Mesodermal cell (in vitro differentiated cells): ENCODE results near the gene TUT4.

Source experiments
- H3K27ac ChIP-seq: 2 replicates; pipeline ENCODE4 v1.7.0; 2013; ENCODE audit warnings: mild to moderate bottlenecking, low read depth, low read length, moderate library complexity; ENCODE audit not compliant: severe bottlenecking
- H3K36me3 ChIP-seq: 2 replicates; pipeline ENCODE4 v1.7.1; 2013; ENCODE audit warnings: mild to moderate bottlenecking, low read length, moderate library complexity; ENCODE audit not compliant: control insufficient read depth, insufficient read depth
- H3K4me1 ChIP-seq: one replicate; pipeline ENCODE4 v1.7.1; 2013; ENCODE audit warnings: mild to moderate bottlenecking, low read length; ENCODE audit not compliant: insufficient read depth, control insufficient read depth, poor library complexity, severe bottlenecking
- H3K4me3 ChIP-seq: 2 replicates; pipeline ENCODE4 v1.7.0; 2013; ENCODE audit warnings: low read length, control low read depth, mild to moderate bottlenecking; ENCODE audit not compliant: insufficient read depth, poor library complexity, severe bottlenecking; ENCODE audit errors: extremely low read depth
- H3K9me3 ChIP-seq: 2 replicates; pipeline ENCODE4 v1.7.1; 2013; ENCODE audit warnings: mild to moderate bottlenecking, low read length, moderate library complexity; ENCODE audit not compliant: control insufficient read depth
- WGBS, 2 experiments: methylation state at CpG; one replicate each; pipeline ENCODE4 v1.1.5; 2013; ENCODE audit warnings: missing lambda C conversion rate in 2 of 2; ENCODE audit not compliant: insufficient coverage in 2 of 2; 5-methylcytosine and 5-hydroxymethylcytosine counted together

TUT4 gene

DNA sequence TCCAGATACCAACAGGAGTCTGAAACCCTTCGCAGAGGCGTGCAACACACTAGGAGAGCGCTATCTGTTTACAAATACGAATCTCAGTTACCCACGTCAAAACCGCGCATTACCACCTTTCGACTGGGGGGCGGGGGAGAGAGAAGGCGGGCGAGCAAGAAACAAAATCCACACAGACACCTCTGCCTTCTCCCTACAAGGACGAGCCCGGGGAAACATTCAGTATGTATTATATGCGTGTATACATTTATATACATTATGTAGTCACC lies 722 bp downstream of the TUT4 start:
- WGBS, 2 experiments = 0% methylated on average over 2 of the region's 14 CpGs; no CpG with 5 or more reads in 1 of the 2 experiments
- Histone ChIP-seq H3K4me3 (peak overlapping the region; percentile 93), H3K9me3 (no peaks in the 10 kb centered on the region), H3K36me3 (no peaks in the 10 kb centered on the region), H3K27ac (peak overlapping the region; percentile 96), H3K4me1 (peaks cover 13% of the 10 kb centered on the region)

DNA sequence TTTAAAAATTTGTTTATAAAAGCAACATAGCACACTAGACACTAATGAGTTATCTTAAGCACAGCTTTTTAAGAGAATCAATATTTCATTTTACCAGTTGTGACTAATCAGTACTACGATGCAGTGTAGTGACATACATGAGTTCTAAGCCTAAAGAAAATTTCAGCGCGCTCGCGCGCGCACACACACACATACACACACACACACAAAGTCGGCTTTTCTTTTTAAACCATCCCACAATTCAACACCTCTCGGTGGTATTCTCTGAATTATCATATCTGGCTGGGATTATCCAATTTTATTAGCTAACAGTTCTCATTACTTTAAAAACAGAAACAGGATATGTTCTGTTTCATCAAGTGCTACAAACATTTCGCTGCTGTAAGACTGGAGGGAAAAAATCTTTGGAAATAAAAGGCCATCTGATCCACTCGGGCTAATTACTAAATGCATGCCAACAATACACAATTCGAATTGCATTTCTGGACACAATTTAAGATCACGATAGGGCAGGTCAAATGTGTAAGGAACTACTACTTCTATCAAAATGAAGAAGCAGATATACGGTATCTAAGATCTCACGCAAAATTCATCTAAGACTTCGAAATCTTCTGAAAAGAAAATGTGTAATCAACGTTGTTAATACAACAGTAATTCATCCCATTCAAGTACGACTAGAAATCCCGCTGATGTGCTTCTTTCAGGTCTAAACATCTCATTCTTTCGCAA lies 1.2 kb downstream of the TUT4 start:
- H3K27ac ChIP-seq = peak overlapping the region; percentile 96
- H3K4me1 ChIP-seq = peaks cover 13% of the 10 kb centered on the region
- 0 to 35% methylated on average over 4 to 9 of the region's 20 CpGs for WGBS, 2 experiments

DNA sequence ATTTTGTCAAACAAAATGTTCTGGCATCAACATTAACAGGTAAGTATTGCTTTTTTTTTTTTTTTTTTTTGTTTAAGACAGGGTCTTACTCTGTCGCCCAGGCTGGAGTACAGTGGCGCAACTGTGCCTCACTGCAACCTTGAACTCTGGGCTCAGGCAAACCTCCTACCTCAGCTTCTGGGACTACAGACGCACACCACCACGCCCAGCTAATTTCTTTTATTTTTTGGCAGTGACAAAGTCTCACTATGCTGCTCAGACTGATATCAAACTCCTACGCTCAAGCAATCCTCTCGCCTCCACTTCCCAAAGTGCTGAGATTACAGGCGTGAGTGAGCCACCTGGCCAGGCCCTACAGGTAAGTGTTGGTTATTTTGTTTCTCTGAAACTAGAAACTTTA lies 2.4 kb downstream of the TUT4 start:
- Histone ChIP-seq H3K36me3 (no peaks in the 10 kb centered on the region), H3K4me3 (no peak overlapping the region), H3K27ac (no peak overlapping the region), H3K9me3 (no peaks in the 10 kb centered on the region), H3K4me1 (peaks cover 12% of the 10 kb centered on the region)
- WGBS, 2 experiments = 96 to 97% methylated on average over 3 to 4 of the region's 7 CpGs

More for the DNA sequence above, 1.2 kb downstream of the TUT4 start:
- no peaks in the 10 kb centered on the region for H3K36me3 ChIP-seq
- peak overlapping the region; percentile 93 for H3K4me3 ChIP-seq
- H3K9me3 ChIP-seq = no peaks in the 10 kb centered on the region

DNA sequence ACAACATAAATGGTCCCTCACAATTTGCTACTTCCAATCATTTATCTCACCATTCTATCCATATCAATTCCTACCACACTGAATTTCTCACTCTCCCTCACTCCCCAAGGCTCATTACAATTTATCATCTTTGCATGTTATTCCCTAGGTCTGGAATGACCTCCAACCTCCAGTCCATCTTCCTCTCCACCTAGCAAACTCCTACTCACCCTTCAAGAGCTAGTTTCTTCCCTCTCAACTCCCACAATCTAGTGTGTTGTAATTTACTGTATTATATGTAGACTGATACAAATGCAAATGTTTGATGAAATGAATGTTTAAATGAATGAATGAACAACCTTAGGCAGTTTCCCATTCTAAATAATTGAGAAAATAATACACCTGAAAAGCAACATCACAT lies 3.6 kb downstream of the TUT4 start:
- H3K27ac ChIP-seq = no peak overlapping the region
- no peak overlapping the region for H3K4me3 ChIP-seq
- H3K9me3 ChIP-seq = peaks cover 10% of the 10 kb centered on the region
- H3K4me1 ChIP-seq = peaks cover under 1% of the 10 kb centered on the region
- H3K36me3 ChIP-seq = peaks cover 10% of the 10 kb centered on the region

DNA sequence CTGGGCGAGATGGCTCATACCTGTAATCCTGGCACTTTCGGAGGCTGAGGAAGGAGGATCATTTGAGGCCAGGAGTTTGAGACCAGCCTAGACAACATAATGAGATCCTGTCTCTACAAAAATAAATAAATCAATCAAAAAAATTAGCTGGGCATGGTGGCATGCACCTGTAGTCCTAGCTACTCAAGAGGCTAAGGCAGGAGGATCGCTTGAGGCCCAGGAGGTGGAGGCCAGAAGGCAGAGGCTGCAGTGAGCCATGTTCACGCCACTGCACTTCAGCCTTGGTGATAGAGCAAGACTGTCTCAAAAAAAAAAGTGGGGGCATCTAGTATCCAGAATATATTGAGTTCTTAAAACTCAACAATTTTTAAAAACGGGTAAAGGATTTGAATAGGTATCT lies 6.0 kb downstream of the TUT4 start:
- H3K9me3 ChIP-seq = peaks cover 18% of the 10 kb centered on the region
- H3K4me1 ChIP-seq = no peaks in the 10 kb centered on the region
- WGBS, 2 experiments = 92 to 100% methylated on average over 2 to 3 of the region's 5 CpGs
- H3K4me3 ChIP-seq = no peak overlapping the region
- peaks cover 23% of the 10 kb centered on the region for H3K36me3 ChIP-seq
- no peak overlapping the region for H3K27ac ChIP-seq

DNA sequence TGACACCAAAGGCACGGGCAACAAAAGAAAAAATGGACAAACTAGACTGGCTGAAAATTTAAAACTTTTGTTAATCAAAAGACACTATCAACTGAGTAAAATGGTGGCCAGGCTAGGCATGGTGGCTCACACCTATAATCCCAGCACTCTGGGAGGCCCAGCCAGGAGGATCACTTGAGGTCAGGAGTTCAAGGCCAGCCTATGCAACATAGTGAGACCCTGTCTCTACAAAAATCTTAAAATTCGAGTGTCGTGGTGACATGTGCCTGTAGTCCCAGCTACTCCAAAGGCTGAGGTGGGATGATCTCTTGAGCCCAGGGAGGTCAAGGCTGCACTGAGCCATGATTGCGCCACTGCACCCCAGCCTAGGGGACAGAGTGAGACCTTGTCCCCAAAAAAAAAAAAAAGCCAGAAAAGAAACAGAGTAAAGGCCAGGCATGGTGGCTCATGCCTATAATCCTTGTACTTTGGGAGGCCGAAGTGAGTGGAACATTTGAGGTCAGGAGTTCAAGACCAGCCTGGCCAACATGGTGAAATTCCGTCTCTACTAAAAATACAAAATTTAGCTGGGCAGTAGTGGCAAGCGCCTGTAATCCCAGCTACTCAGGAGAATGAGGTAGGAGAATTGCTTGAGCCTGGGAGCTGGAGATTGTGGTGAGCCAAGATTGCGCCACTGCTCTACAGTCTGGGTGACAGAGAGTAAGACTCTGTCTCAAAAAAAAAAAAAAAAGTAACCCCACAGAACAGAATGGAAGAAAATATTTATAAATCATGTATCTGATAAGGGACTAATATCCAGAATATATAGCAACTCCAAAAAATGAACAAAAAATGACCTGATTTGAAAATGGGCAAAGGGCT lies 8.0 kb downstream of the TUT4 start:
- peaks cover 25% of the 10 kb centered on the region for H3K9me3 ChIP-seq
- 88 to 96% methylated on average over 4 to 6 of the region's 8 CpGs for WGBS, 2 experiments

DNA sequence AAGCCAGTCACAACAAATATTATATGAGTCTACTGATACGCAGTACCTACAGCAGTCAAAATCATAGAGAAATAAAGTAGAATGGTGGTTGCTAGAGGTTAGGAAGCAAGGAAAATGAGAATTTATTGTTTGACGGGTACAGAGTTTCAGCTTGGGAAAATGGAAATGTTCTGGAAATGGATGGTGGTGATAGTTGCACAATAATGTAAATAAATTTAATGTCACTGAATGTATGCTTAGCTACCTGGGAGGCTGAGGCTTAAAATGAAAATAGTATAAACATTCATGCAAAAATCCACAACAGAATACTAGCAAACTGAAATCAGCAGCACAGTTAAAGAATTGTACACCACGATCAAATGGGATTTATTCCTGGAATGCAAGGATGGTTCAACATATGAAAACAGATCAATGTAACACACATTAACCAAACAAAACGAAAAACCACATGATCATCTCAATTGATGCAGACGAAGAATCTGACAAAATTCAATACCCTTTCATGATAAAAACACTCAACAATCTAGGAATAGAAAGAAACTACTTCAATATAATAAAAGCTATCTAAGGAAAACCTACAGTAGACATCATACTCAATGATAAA lies 10.7 kb downstream of the TUT4 start:
- Histone ChIP-seq H3K36me3 (peaks cover 23% of the 10 kb centered on the region), H3K27ac (no peak overlapping the region), H3K4me1 (no peaks in the 10 kb centered on the region), H3K9me3 (peaks cover 25% of the 10 kb centered on the region), H3K4me3 (no peak overlapping the region)
- WGBS, 2 experiments = 89 to 96% methylated on average over 3 to 4 of the region's 5 CpGs

More for the DNA sequence above, 8.0 kb downstream of the TUT4 start:
- Histone ChIP-seq H3K4me3 (no peak overlapping the region), H3K36me3 (peaks cover 23% of the 10 kb centered on the region), H3K27ac (no peak overlapping the region), H3K4me1 (no peaks in the 10 kb centered on the region)

DNA sequence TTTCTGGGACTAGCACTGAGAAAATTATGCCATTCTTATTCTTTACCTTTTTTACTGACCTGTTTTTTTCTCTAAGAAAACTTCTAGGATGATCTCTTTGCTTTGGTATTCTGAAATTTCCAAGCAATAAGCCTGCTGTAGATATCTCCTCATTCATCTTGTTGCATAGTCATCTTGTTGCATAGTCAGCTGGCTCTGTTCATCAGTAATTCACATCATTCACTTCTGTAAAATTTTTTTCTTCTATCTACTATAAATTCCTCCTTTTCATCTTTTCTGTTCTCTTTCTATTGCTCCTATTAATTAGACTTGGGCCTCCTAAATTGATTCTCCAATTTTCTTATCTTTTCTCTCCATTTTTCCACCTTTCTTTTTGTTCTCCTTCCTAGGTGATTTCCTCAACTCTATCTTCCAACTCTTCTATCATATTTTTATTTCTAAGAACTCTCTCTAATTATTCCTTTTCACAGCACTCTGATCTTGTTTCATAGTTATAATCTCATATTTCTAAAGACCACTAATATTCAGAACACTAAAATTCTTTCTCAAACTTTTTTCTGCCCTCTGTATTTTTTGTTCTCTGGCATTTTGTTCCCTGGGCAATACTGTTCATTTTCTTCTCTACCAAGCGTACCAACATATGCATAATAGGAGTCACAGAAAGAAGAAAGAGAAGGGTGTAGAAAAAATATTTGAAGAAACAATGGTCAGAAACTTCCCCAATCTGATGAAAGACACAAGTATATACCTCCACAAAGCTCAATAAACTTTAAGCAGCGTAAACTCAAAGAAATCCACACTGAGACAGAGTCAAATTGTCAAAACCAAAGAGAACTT lies 17.7 kb downstream of the TUT4 start:
- Histone ChIP-seq H3K4me3 (no peak overlapping the region), H3K9me3 (peaks cover 6% of the 10 kb centered on the region), H3K4me1 (no peaks in the 10 kb centered on the region), H3K36me3 (peaks cover 3% of the 10 kb centered on the region), H3K27ac (no peak overlapping the region)
- WGBS, 2 experiments = 100% methylated on average over 1 of the region's 2 CpGs

DNA sequence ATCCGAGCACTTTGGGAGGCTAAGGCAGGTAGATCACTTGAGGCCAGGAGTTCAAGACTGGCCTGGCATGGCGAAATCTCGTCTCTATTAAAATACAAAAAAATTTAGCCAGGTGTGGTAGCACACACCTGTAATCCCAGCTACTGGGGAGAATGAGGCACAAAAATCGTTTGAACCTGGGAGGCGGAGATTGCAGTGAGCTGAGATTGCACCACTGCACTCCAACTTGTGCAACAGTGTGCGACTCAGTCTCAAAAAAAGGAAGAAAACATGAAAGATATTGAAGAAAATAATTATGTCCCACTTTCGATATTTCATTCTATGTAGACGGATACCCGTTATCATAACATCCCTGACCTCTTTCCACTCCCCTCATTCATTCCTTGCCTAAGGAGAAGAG lies 19.2 kb downstream of the TUT4 start:
- H3K4me3 ChIP-seq = no peak overlapping the region
- peaks cover 6% of the 10 kb centered on the region for H3K9me3 ChIP-seq
- peaks cover 8% of the 10 kb centered on the region for H3K36me3 ChIP-seq
- no peaks in the 10 kb centered on the region for H3K4me1 ChIP-seq
- 95 to 100% methylated on average over 5 to 7 of the region's 9 CpGs for WGBS, 2 experiments
- H3K27ac ChIP-seq = no peak overlapping the region

DNA sequence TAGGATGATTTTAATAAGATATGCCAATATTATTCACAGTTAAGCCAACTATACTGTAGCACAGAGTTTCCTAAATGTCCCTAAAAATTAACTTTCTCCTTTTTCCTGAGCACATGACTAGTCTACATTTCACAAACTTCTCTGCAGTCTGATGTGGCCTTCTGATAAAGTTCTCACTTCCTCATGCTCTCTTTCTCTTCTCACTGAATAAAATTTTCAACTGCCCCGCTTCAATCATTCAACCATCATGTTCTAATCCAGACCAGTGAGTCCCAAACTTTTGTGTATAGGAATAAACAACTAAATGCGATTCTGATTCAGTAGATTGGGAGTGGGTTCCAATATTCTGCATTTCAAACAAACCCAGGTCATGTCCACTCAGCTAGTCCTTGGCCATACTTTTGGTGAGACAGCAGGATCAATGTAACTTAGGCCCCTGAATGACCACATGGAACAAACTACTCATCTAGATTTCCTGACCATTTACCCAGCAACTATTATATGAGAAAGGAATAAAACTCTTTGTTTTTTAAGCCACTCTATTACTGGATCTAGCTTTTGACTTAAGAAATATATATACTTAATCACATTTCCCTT lies 20.1 kb downstream of the TUT4 start:
- WGBS, 2 experiments = no CpG with 5 or more reads among the region's 2 CpGs
- H3K27ac ChIP-seq = no peak overlapping the region
- no peak overlapping the region for H3K4me3 ChIP-seq
- peaks cover 9% of the 10 kb centered on the region for H3K36me3 ChIP-seq
- no peaks in the 10 kb centered on the region for H3K4me1 ChIP-seq
- H3K9me3 ChIP-seq = peaks cover 6% of the 10 kb centered on the region
